Liver (tissue), 9 donors: ENCODE results near the gene GFY. TPM values are rescaled to one million over a fixed set of nuclear protein-coding genes. Genes with fewer than 3 reads are reported as not detected.

Experiments
- DNase-seq: peaks from one replicate; pipeline ENCODE4 v3.0.0-alpha.2; 2017; ENCODE audit warnings: low spot score
- H3K27ac ChIP-seq, 2 donors: one replicate each; pipeline ENCODE4 v1.7.0; 2013; ENCODE audit warnings: inconsistent platforms in 2 of 2, low read length in 2 of 2, control low read depth in 1 of 2, low read depth in 1 of 2, mild to moderate bottlenecking in 1 of 2
- H3K27me3 ChIP-seq, 4 donors: one replicate each; pipeline versions ENCODE4 v1.6.1 to v1.7.0; 2013; ENCODE audit warnings: low read length in 3 of 4, inconsistent platforms in 1 of 4, mild to moderate bottlenecking in 1 of 4, moderate library complexity in 1 of 4; ENCODE audit not compliant: control insufficient read depth in 4 of 4, insufficient read depth in 4 of 4
- H3K36me3 ChIP-seq, 4 donors: one replicate each; pipeline versions ENCODE4 v1.6.1 to v1.7.0; 2013; ENCODE audit warnings: low read length in 3 of 4, mild to moderate bottlenecking in 3 of 4, low read depth in 1 of 4, moderate library complexity in 1 of 4; ENCODE audit not compliant: control insufficient read depth in 4 of 4, insufficient read depth in 3 of 4
- H3K4me1 ChIP-seq, 4 donors: one replicate each; pipeline versions ENCODE4 v1.6.1 to v1.7.0; 2013; ENCODE audit warnings: low read length in 3 of 4, mild to moderate bottlenecking in 3 of 4, moderate library complexity in 1 of 4; ENCODE audit not compliant: control insufficient read depth in 4 of 4, insufficient read depth in 4 of 4
- H3K4me3 ChIP-seq, 3 donors: one replicate each; pipeline versions ENCODE4 v1.6.1 to v1.7.0; 2013; ENCODE audit warnings: low read length in 3 of 3, control low read depth in 1 of 3, low read depth in 1 of 3, mild to moderate bottlenecking in 1 of 3
- H3K9ac ChIP-seq, 2 donors: one replicate each; pipeline ENCODE4 v1.7.0; 2013; ENCODE audit warnings: low read length in 2 of 2, mild to moderate bottlenecking in 2 of 2, moderate library complexity in 2 of 2, control low read depth in 1 of 2, low read depth in 1 of 2
- H3K9me3 ChIP-seq, 4 donors: one replicate each; pipeline versions ENCODE4 v1.6.1 to v1.7.0; 2013; ENCODE audit warnings: low read length in 3 of 4; ENCODE audit not compliant: control insufficient read depth in 4 of 4
- EGR1 ChIP-seq, 2 donors: IDR thresholded peaks; 2 replicates each; pipeline ENCODE4 v1.6.1; 2016 to 2018; ENCODE audit warnings: antibody characterized with exemption in 2 of 2, low read depth in 2 of 2
- FOXA1 ChIP-seq: IDR thresholded peaks from 2 replicates; pipeline ENCODE4 v1.6.1; 2016; ENCODE audit warnings: antibody characterized with exemption
- FOXA2 ChIP-seq: IDR thresholded peaks from 2 replicates; pipeline ENCODE4 v1.6.1; 2016; ENCODE audit warnings: antibody characterized with exemption
- GABPA ChIP-seq, 2 donors: IDR thresholded peaks in 1 of 2; conservative IDR thresholded peaks in 1 of 2; 2 replicates each; pipeline ENCODE4 v1.6.1; 2016; ENCODE audit warnings: antibody characterized with exemption in 2 of 2, mild to moderate bottlenecking in 1 of 2, moderate library complexity in 1 of 2
- HNF4A ChIP-seq, 2 donors: conservative IDR thresholded peaks; 2 replicates each; pipeline ENCODE4 v1.6.1; 2016; ENCODE audit warnings: antibody characterized with exemption in 2 of 2, mild to moderate bottlenecking in 2 of 2
- HNF4G ChIP-seq: IDR thresholded peaks from 2 replicates; pipeline ENCODE4 v1.6.1; 2016; ENCODE audit warnings: antibody characterized with exemption
- NR2F2 ChIP-seq: IDR thresholded peaks from 2 replicates; pipeline ENCODE4 v1.6.1; 2016; ENCODE audit warnings: antibody characterized with exemption
- RAD21 ChIP-seq, 2 donors: IDR thresholded peaks; 2 replicates each; pipeline ENCODE4 v1.6.1; 2016; ENCODE audit warnings: antibody characterized with exemption in 2 of 2, mild to moderate bottlenecking in 2 of 2
- RXRA ChIP-seq, 2 donors: IDR thresholded peaks; 2 replicates each; pipeline ENCODE4 v1.6.1; 2017 to 2018; ENCODE audit warnings: antibody characterized with exemption in 2 of 2, mild to moderate bottlenecking in 1 of 2
- SP1 ChIP-seq: IDR thresholded peaks from 2 replicates; pipeline ENCODE4 v1.6.1; 2018; ENCODE audit warnings: antibody characterized with exemption, mild to moderate bottlenecking
- TAF1 ChIP-seq: conservative IDR thresholded peaks from 2 replicates; pipeline ENCODE4 v1.6.1; 2016; ENCODE audit warnings: antibody characterized with exemption, mild to moderate bottlenecking
- WGBS: extraction: QIAGEN DNeasy Blood & Tissue Kit; methylation state at CpG from one replicate; pipeline ENCODE4 v1.1.7; 2013; 5-methylcytosine and 5-hydroxymethylcytosine counted together
- polyA plus RNA-seq, 2 donors: library from polyadenylated mRNA; stranded (reverse) in 1 of 2; unstranded in 1 of 2; fragments of 200-250 nt in 1 of 2; fragments of >200 nt in 1 of 2; fragmentation: Nextera tagmentation in 1 of 2; extraction: Ambion mirVana in 1 of 2; gene quantifications; one replicate each; pipeline versions ENCODE4 v1.2.1 to v1.2.3, GENCODE V29; 2013 to 2015
- total RNA-seq, 2 donors: library from RNA; depleted of rRNA; stranded (reverse); fragments of >200 nt; gene quantifications; one replicate each; pipeline ENCODE4 v1.2.3, GENCODE V29; 2014
- TF ChIP-seq, protein P1 (sequence below): fragments of 150-350 bp; IDR thresholded peaks from 2 replicates; pipeline ENCODE4 v1.5.1; 2017; ENCODE audit warnings: improper control_type of control experiment, low read depth, low read length; ENCODE audit not compliant: missing input control
- TF ChIP-seq, protein P2 (sequence below): IDR thresholded peaks from 2 replicates; pipeline ENCODE4 v1.6.1; 2016; ENCODE audit warnings: antibody characterized with exemption
- donor health status: healthy.
- donor health status: healthy.
- donor health status: healthy.
- donor health status: healthy.
- donor health status: healthy.

The GFY gene, protein sequence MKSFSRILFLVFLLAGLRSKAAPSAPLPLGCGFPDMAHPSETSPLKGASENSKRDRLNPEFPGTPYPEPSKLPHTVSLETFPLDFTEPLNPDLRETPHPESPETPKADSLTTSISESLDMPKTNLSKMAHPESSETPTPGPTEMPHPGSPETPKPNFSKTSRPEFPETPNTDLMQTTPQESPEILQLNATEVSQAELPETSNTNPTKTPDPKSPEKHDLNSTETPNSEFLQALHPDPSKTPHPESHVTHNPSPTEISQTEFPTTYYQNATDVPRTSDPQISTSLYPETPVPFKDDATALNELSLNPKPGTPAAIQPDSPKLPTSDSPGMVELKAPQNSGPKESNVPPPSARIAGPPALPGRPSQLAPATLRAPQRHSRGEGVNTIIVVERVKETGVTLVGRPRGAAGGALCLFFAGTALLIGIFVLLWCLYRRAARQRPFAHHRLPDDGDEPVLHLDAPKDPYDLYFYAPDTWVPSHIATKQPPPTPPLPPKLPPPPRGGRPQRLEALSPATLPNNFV
- not detected for total RNA-seq
- polyA plus RNA-seq: not detected

DNA sequence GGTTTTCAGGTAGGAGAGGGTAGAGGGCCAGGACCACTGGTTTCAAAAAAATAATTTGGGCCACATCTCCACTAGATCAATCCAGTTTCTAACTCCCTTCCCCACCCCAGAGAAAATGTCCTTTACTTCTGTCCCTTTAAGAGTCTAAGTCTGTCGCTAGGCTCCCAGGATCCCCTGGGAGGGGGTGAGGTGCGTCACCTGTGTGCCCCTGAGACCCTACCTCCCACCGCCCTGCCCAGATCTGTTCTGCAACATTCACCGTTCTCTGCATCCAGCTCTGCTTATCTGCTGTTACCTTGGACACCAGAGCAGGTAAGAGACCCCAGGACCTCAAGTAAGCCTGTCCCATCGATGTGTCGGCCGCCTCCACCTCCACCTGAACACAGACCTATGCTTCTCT is at the start of gene GFY:
TSS of gene GFY (plus strand) at position 211 of the 400 bp plus-strand sequence. CDS start 1,043 bp downstream, outside the sequence.
- WGBS: 33% methylated on average over 7 of the region's 7 CpGs
- H3K9ac ChIP-seq: no peak within 1 kb of the TSS

DNA sequence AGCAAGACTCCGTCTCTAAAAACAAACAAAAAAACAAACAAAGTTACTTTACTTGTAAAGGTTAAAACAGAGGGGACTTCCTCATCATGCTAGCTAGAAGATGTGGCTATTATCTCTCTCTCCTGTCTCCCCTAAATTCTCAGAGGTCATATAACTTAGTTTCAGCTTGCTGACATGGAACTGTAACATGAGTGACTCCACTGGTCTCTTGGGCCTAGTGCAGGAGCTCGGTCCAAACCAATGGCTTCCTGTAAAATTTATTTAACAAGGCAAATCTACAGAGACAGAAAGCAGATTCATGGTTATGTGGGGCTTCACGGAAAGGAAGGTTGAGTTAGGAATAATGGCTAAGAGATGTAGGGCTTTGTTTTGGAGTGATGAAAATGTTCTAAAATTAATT is 46.7 kb upstream of the GFY start:
- Histone ChIP-seq H3K9me3 (peaks cover 0 to 2% (median under 1%) of the 10 kb centered on the region in 4 donors), H3K27ac (no peak overlapping the region), H3K4me1 (no peaks in the 10 kb centered on the region), H3K9ac (no peak overlapping the region), H3K36me3 (no peaks in the 10 kb centered on the region), H3K27me3 (no peaks in the 10 kb centered on the region), H3K4me3 (no peak overlapping the region)
- WGBS: 85% methylated on average over 3 of the region's 3 CpGs
- DNase-seq: no peak
- TF ChIP-seq EGR1 (IDR thresholded peaks at IDR 0.05; ENCODE audit: low read depth in 2 of 2) (no peak), SP1 (no peak), RXRA (IDR thresholded peaks at IDR 0.05) (no peak), GABPA (IDR thresholded peaks at IDR 0.05 in 1 of 2, conservative IDR thresholded peaks at IDR 0.05 in 1 of 2) (no peak), FOXA1 (no peak), HNF4G (no peak), HNF4A (conservative IDR thresholded peaks at IDR 0.05) (no peak), TAF1 (no peak), RAD21 (IDR thresholded peaks at IDR 0.05) (no peak), NR2F2 (no peak)
- TF ChIP-seq, protein P1, sequence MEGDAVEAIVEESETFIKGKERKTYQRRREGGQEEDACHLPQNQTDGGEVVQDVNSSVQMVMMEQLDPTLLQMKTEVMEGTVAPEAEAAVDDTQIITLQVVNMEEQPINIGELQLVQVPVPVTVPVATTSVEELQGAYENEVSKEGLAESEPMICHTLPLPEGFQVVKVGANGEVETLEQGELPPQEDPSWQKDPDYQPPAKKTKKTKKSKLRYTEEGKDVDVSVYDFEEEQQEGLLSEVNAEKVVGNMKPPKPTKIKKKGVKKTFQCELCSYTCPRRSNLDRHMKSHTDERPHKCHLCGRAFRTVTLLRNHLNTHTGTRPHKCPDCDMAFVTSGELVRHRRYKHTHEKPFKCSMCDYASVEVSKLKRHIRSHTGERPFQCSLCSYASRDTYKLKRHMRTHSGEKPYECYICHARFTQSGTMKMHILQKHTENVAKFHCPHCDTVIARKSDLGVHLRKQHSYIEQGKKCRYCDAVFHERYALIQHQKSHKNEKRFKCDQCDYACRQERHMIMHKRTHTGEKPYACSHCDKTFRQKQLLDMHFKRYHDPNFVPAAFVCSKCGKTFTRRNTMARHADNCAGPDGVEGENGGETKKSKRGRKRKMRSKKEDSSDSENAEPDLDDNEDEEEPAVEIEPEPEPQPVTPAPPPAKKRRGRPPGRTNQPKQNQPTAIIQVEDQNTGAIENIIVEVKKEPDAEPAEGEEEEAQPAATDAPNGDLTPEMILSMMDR: no peak
- TF ChIP-seq, protein P2, sequence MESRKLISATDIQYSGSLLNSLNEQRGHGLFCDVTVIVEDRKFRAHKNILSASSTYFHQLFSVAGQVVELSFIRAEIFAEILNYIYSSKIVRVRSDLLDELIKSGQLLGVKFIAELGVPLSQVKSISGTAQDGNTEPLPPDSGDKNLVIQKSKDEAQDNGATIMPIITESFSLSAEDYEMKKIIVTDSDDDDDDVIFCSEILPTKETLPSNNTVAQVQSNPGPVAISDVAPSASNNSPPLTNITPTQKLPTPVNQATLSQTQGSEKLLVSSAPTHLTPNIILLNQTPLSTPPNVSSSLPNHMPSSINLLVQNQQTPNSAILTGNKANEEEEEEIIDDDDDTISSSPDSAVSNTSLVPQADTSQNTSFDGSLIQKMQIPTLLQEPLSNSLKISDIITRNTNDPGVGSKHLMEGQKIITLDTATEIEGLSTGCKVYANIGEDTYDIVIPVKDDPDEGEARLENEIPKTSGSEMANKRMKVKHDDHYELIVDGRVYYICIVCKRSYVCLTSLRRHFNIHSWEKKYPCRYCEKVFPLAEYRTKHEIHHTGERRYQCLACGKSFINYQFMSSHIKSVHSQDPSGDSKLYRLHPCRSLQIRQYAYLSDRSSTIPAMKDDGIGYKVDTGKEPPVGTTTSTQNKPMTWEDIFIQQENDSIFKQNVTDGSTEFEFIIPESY: no peak

More for the DNA sequence above, at the start of gene GFY:
- no peaks in the 10 kb centered on the region for H3K36me3 ChIP-seq
- H3K9me3 ChIP-seq: no peaks in the 10 kb centered on the region
- no peak for TF ChIP-seq HNF4A (conservative IDR thresholded peaks at IDR 0.05)
- TF ChIP-seq HNF4G: no peak
- TF ChIP-seq FOXA2: no peak
- H3K27me3 ChIP-seq: peaks cover 6 to 38% (median 18%) of the 10 kb centered on the region in 4 donors
- DNase-seq: no peak
- H3K27ac ChIP-seq: no peak within 1 kb of the TSS
- H3K4me3 ChIP-seq: no peak within 1 kb of the TSS
- H3K4me1 ChIP-seq: peaks cover 5 to 11% (median 8%) of the 10 kb centered on the region in 4 donors

DNA sequence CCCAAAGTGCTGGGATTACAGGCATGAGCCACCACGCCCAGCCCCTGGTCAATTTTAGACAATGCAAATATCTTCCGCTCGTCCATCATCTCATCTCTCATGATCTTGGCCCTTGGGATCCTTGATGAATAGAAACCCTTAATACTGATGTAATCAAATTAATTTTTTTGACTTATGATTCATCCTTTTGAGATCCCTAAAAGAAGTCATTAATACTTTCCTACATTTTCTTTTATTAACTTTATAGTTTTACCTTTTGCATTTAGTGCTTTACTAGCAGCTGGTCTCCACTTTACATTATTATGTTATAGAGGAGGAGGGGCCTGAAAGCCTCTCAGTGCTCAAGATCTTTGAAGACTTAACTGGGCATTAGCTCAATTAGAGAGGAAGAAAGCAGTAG is 44.8 kb upstream of the GFY start:
- Histone ChIP-seq H3K27me3 (no peaks in the 10 kb centered on the region), H3K9ac (no peak overlapping the region), H3K4me3 (no peak overlapping the region), H3K9me3 (peaks cover 0 to 2% (median under 1%) of the 10 kb centered on the region in 4 donors), H3K36me3 (no peaks in the 10 kb centered on the region), H3K4me1 (no peaks in the 10 kb centered on the region), H3K27ac (no peak overlapping the region)
- DNase-seq: no peak
- no peak for TF ChIP-seq NR2F2
- TF ChIP-seq GABPA (IDR thresholded peaks at IDR 0.05 in 1 of 2, conservative IDR thresholded peaks at IDR 0.05 in 1 of 2): no peak
- TF ChIP-seq RXRA (IDR thresholded peaks at IDR 0.05): no peak
- WGBS: 98% methylated on average over 3 of the region's 3 CpGs
